Fibroblast of skin of right biceps (primary cell): ENCODE measurements around the gene AQP1.

Source experiments
- DNase-seq: peaks from one replicate; pipeline ENCODE4 v3.0.0-alpha.2; 2013

The AQP1 gene

GRCh38 chr7:30938435-30939316 lies 27.0 kb downstream of the AQP1 start:
- DNase-seq = peak; percentile 62

GRCh38 chr7:30941582-30942323 lies 30.1 kb downstream of the AQP1 start:
- DNase-seq = no peak

GRCh38 chr7:30950197-30950596 lies 38.5 kb downstream of the AQP1 start:
- no peak for DNase-seq

DNA sequence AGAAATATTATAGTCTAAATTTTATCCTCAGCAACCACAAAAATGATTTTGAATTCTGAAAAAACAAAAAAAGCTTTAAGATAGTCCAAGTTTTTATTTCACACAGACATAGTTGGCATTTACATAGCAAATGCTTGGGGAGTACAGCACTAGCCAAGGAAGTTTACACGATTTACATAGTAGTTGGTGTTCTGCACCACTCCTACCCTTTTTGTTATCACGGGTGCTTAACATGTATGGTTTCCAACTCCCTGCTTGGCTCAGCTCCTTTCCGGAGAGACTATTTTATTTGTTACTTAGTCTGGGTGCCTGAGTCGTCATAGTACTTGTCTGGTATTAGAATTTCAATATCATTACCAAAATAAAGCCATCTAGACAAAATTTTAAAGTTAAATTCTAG lies 43.3 kb downstream of the AQP1 start:
- no peak for DNase-seq

GRCh38 chr7:30956704-30957103 lies 45.1 kb downstream of the AQP1 start:
- no peak for DNase-seq

- no peak for DNase-seq
Measured at GRCh38 chr7:30963842-30964241, 52.2 kb downstream of the AQP1 start, which contains the start of gene GHRHR. Gene GHRHR, plus strand, starts transcription at chr7:30963953. Its CDS starts 116 bp downstream, at chr7:30964069.

DNA sequence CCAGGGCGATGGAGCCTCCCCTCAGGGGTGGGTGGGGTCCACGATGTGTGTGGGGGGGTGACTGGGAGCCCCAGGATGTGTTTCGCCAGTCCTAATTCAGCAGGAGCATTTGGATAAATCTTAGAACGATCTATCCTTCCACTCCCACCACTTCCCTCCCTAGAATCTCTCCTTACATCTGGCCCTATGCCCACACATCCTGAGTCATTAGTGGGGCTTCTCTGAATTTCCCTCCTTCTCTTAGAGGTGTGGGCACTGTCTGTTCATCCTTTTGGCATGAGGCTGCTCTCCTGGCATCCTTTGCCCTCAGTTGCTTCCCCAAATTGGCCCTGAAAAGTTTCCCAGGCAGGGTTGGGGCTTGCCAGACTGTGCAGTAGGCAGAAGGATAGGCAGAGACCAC lies 53.7 kb downstream of the AQP1 start:
- DNase-seq = peak; percentile 25

- DNase-seq = no peak
Measured at GRCh38 chr7:30965883-30966282, 54.2 kb downstream of the AQP1 start.

DNA sequence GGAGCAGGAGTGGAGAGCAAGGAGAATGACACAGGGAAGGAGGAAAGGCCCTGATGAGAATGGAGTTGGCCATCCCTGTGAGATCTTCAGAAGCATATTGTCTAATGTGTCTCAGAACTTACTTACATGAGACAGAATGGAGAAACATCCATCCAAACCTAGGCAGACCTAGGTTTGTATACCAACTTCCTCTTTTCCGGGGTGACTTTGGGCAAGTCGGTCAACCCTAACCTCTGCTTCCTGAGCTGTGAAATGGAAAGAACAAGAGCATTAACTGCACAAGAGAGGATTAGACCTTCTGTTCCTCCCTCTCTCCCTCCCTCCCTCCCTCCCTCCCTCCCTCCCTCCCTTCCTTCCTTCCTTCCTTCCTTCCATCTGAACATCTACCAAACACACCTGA lies 56.6 kb downstream of the AQP1 start:
- DNase-seq = no peak

DNA sequence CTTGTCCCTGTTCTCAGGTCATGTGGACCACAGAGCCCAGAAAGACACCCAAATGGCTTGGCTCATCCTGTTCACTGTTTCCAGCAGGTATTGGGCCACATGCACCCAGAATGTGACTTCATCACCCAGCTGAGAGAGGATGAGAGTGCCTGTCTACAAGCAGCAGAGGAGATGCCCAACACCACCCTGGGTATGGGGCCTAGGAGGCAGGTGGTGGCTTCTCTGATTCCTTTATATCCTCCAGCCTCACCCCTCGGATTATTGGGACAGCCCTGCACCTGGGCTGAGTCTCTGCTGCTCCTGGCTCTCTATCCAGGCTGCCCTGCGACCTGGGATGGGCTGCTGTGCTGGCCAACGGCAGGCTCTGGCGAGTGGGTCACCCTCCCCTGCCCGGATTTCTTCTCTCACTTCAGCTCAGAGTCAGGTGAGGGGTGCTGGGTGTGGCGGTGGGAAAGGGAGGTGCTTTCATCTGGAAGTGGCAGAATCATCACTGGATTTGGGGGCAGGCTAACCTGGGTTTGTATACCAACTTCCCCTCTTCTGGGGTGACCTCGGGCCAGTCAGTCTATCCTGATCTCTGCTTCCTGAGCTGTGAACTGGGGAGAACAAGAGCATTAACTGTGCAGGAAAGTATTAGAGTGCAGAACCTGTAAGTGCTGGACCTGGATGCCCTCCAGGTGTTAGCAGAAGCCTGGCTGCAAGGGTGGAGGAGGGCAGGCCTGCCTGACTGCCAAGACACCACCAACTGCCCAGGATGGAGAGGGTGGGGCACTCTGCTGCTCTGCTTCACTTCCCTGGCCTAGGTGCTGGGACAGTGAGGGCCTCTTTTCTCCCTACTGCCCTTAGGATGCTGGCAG lies 57.3 kb downstream of the AQP1 start:
- DNase-seq = no peak

DNA sequence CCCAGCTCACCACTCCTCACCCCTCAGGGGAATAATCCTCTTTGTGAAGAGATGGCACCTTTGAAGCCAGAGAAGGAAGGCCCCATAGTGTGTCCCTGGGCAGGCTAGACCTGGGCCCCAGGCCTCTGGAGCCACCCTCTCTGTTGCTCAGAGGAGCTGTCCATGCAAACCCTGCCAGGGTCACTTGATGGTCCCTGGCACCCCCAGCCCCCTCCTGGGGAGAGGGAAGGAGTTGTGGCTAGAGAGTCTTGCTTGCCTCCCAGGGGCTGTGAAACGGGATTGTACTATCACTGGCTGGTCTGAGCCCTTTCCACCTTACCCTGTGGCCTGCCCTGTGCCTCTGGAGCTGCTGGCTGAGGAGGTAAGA lies 57.9 kb downstream of the AQP1 start:
- no peak for DNase-seq

- no peak for DNase-seq
Measured at GRCh38 chr7:30970074-30970473, 58.4 kb downstream of the AQP1 start.

DNA sequence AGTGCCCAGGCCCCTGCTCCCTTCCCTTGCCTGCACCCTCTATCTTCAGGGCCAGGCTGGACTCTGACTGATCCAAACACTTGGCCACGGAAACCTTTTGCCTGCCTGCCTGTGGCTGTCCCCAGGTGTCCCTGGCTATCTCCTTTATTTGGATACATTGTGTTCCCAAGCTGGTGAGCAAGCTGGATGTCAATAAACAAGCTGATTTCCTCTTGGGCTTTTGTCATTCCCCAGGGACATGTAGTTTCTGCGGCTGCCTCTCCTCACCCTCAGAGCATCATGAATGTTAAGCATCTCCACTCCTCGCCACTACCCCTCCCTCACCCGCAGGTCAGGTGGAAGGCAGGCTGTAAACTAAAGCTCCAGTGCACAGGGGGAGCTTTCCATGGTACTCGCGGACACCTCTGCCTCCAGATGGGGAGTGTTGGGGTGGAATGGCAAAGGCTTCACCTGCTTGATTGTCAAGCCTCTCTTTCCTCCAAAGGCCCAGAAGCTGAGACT lies 59.0 kb downstream of the AQP1 start:
- peak; percentile 3 for DNase-seq

- no peak for DNase-seq
Measured at GRCh38 chr7:30971440-30971839, 59.8 kb downstream of the AQP1 start.

DNA sequence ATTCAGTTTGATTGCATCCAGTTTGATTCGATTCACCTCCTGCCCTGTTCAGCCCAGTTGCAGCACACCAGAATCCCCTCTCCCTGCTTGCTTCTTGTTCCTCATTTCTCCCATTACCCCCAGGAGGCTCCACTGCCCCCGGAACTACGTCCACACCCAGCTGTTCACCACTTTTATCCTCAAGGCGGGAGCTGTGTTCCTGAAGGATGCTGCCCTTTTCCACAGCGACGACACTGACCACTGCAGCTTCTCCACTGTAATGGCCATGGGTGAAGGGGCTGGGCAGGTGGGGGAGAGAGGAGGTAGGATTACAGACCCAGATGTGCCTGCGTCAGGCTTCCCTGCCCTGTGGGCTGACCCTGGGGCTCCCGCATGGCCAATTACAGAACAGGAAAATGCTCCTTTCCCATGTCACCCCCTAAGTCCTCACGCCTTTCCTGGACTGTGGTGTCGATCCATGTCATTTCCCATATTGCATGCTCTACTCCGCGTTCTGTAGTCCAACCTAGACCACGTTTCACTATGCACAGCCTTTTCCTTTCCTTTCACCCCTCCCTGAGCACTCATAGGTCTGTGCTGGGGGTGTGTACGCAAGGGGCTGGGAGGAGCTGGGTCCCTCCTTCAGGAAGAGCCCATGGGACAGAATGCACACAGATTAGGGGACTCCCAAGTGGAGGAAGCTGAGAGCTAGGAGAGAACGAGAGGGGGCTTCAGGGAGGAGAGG lies 60.3 kb downstream of the AQP1 start:
- DNase-seq = no peak

- DNase-seq = no peak
Measured at GRCh38 chr7:30973292-30973691, 61.6 kb downstream of the AQP1 start.

GRCh38 chr7:30973791-30974604 lies 62.3 kb downstream of the AQP1 start:
- no peak for DNase-seq

GRCh38 chr7:30974605-30975255 lies 63.1 kb downstream of the AQP1 start:
- DNase-seq = peak; percentile 38
